CD4-positive, alpha-beta T cell (primary cell): ENCODE data around the gene G3BP1. TPM values are rescaled to one million over a fixed set of nuclear protein-coding genes. Genes with fewer than 3 reads are reported as not detected.
A peak's percentile ranks its signal among the peaks of the same experiment; 100 is the strongest.

Experiments
- ATAC-seq: fragments of 200-7000 bp; cut with Tn5 transposase; one replicate; pipeline ENCODE4 v1.10.0; 2022; ENCODE audit warnings: mild to moderate bottlenecking; ENCODE audit not compliant: poor library complexity
- CTCF ChIA-PET: fragments of 350-600 bp; sonication (Branson Sonifier 250); formaldehyde crosslinking; loops from one replicate; lab custom pipeline; 2021; ENCODE audit warnings: antibody characterized with exemption, inconsistent platforms; lab: Charles Lee
- POLR2A ChIA-PET: fragments of 350-600 bp; sonication (Branson Sonifier 250); formaldehyde crosslinking; loops from one replicate; lab custom pipeline; 2021; ENCODE audit warnings: antibody characterized with exemption, inconsistent platforms; lab: Charles Lee
- DNase-seq, 14 experiments: peaks; one replicate each; pipeline ENCODE4 v3.0.0-alpha.2; 2013 to 2020; ENCODE audit warnings: mixed read lengths in 2 of 14
- H3K27ac ChIP-seq, 2 donors: one replicate each; pipeline versions ENCODE4 v1.5.1 to v1.7.0; 2013; ENCODE audit warnings: low read length in 2 of 2, low read depth in 1 of 2, mild to moderate bottlenecking in 1 of 2
- H3K27me3 ChIP-seq, 2 experiments: 1 replicate in 1 of 2; 2 replicates in 1 of 2; pipeline versions ENCODE4 v1.6.1 to v1.7.0; 2013; ENCODE audit warnings: low read length in 2 of 2, control low read depth in 1 of 2, mild to moderate bottlenecking in 1 of 2, moderate library complexity in 1 of 2; ENCODE audit not compliant: insufficient read depth in 2 of 2, control insufficient read depth in 1 of 2
- H3K36me3 ChIP-seq: one replicate; pipeline ENCODE4 v1.6.1; 2013; ENCODE audit warnings: low read length, control low read depth; ENCODE audit not compliant: insufficient read depth
- H3K4me1 ChIP-seq: one replicate; pipeline ENCODE4 v1.6.1; 2013; ENCODE audit warnings: low read length, control low read depth; ENCODE audit not compliant: insufficient read depth
- H3K4me3 ChIP-seq: one replicate; pipeline ENCODE4 v1.5.1; 2013; ENCODE audit warnings: mild to moderate bottlenecking, low read length, moderate library complexity
- H3K9me3 ChIP-seq, 2 experiments: 1 replicate in 1 of 2; 2 replicates in 1 of 2; pipeline versions ENCODE4 v1.6.1 to v1.7.0; 2013; ENCODE audit warnings: low read length in 2 of 2, mild to moderate bottlenecking in 2 of 2, control low read depth in 1 of 2, moderate library complexity in 1 of 2; ENCODE audit not compliant: control insufficient read depth in 1 of 2, insufficient read depth in 1 of 2
- H3K27ac Mint-ChIP-seq: one replicate; pipeline ENCODE4 v1.8.0; 2020; ENCODE audit warnings: mixed read lengths
- H3K27me3 Mint-ChIP-seq: one replicate; pipeline ENCODE4 v1.8.0; 2021; ENCODE audit warnings: mixed read lengths
- H3K36me3 Mint-ChIP-seq: one replicate; pipeline ENCODE4 v1.8.0; 2021; ENCODE audit warnings: low read depth, mixed read lengths
- H3K4me1 Mint-ChIP-seq: one replicate; pipeline ENCODE4 v1.8.0; 2021; ENCODE audit warnings: low read depth, mixed read lengths
- H3K4me3 Mint-ChIP-seq: one replicate; pipeline ENCODE4 v1.8.0; 2020; ENCODE audit warnings: mild to moderate bottlenecking, mixed read lengths
- H3K9me3 Mint-ChIP-seq: one replicate; pipeline ENCODE4 v1.8.0; 2020; ENCODE audit warnings: mixed read lengths
- intact Hi-C, 2 experiments: fragments of 100-400 bp; cut with DNase I in 1 of 2; cut with micrococcal nuclease in 1 of 2; formaldehyde crosslinking; loops; one replicate each; pipeline versions ENCODE4 v1.15.1 to v1.9.0; 2023 to 2025; cut with DNase I, micrococcal nuclease
- total RNA-seq, 174 experiments: library from RNA in 2 of 174; stranded (reverse) in 2 of 174; gene quantifications; one replicate each; pipeline ENCODE4 v1.2.3 and lab custom pipeline; 2021 to 2026
- TF ChIP-seq, protein P1 (sequence below): fragments of 200-600 bp; IDR thresholded peaks from one replicate; pipeline ENCODE4 v1.8.0; 2022; ENCODE audit warnings: antibody characterized with exemption, mild to moderate bottlenecking

Gene G3BP1
- total RNA-seq, 2 experiments from 2014 or later = 82.3 to 83.9 TPM

DNA sequence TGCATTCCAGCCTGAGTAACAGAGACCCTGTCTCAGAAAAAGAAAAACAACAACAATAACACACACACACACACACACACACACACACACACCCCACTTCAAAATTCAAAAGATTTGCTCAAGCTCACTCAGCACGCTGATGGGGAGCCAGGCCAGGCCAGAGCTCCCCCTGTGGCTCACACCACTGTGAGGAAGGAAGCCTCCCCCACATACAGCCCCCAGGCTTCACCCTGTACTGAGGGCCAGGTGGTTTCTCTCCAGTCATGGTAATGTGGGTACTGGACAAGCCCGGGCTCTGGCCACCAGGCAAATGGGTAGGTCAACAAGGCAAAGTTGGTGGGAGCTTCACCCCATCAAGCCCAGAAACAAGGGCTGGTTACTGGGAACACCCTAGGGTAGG, 32.4 kb upstream of the G3BP1 start:
- Mint-ChIP-seq H3K4me1 (peaks cover 10% of the 10 kb centered on the region), H3K4me3 (no peak overlapping the region), H3K27me3 (no peaks in the 10 kb centered on the region), H3K36me3 (peaks cover 38% of the 10 kb centered on the region), H3K27ac (no peak overlapping the region), H3K9me3 (no peaks in the 10 kb centered on the region)
- Histone ChIP-seq H3K4me3 (no peak overlapping the region), H3K27me3 (no peaks in the 10 kb centered on the region), H3K9me3 (no peaks in the 10 kb centered on the region), H3K36me3 (peaks cover 17% of the 10 kb centered on the region), H3K4me1 (peaks cover 8% of the 10 kb centered on the region), H3K27ac (no peak overlapping the region)
- DNase-seq (no peak), ATAC-seq (no peak)
- ChIA-PET POLR2A (interaction anchor here (1.8 kb wide), 1 partner anchor 32 kb away, joined by 10 read pairs; the partner anchor contains the start of gene G3BP1), CTCF (interaction anchor here (1.0 to 2.0 kb wide), 3 partner anchors 32 to 87 kb away, joined by 3 to 9 read pairs (median 8); partner anchors contain the start of gene G3BP1)
- TF ChIP-seq, protein P1, sequence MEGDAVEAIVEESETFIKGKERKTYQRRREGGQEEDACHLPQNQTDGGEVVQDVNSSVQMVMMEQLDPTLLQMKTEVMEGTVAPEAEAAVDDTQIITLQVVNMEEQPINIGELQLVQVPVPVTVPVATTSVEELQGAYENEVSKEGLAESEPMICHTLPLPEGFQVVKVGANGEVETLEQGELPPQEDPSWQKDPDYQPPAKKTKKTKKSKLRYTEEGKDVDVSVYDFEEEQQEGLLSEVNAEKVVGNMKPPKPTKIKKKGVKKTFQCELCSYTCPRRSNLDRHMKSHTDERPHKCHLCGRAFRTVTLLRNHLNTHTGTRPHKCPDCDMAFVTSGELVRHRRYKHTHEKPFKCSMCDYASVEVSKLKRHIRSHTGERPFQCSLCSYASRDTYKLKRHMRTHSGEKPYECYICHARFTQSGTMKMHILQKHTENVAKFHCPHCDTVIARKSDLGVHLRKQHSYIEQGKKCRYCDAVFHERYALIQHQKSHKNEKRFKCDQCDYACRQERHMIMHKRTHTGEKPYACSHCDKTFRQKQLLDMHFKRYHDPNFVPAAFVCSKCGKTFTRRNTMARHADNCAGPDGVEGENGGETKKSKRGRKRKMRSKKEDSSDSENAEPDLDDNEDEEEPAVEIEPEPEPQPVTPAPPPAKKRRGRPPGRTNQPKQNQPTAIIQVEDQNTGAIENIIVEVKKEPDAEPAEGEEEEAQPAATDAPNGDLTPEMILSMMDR = no peak
- intact Hi-C loops = no loop called here

GRCh38 chr5:151739939-151740335, 31.8 kb upstream of the G3BP1 start:
- Mint-ChIP-seq H3K27ac (no peak overlapping the region), H3K27me3 (no peaks in the 10 kb centered on the region), H3K36me3 (peaks cover 43% of the 10 kb centered on the region), H3K4me1 (peaks cover 10% of the 10 kb centered on the region), H3K9me3 (no peaks in the 10 kb centered on the region), H3K4me3 (no peak overlapping the region)
- DNase-seq (no peak), ATAC-seq (no peak)
- ChIA-PET CTCF (interaction anchor here (1.0 to 2.0 kb wide), 3 partner anchors 31 to 88 kb away, joined by 3 to 9 read pairs (median 8); partner anchors contain the start of gene G3BP1), POLR2A (interaction anchor here (1.8 kb wide), 1 partner anchor 31 kb away, joined by 10 read pairs; the partner anchor contains the start of gene G3BP1)
- H3K27me3 ChIP-seq = no peaks in the 10 kb centered on the region
- intact Hi-C loops = loop anchor here (2.0 to 10.0 kb wide), 3 partner anchors 81 to 293 kb away; partner anchors contain the start of gene SLC36A1 (in 1 of the 2)
- H3K27ac ChIP-seq = no peak overlapping the region
- H3K4me1 ChIP-seq = peaks cover 12% of the 10 kb centered on the region
- H3K4me3 ChIP-seq = no peak overlapping the region
- H3K36me3 ChIP-seq = peaks cover 23% of the 10 kb centered on the region
- TF ChIP-seq, protein P1 = no peak
- no peaks in the 10 kb centered on the region for H3K9me3 ChIP-seq

DNA sequence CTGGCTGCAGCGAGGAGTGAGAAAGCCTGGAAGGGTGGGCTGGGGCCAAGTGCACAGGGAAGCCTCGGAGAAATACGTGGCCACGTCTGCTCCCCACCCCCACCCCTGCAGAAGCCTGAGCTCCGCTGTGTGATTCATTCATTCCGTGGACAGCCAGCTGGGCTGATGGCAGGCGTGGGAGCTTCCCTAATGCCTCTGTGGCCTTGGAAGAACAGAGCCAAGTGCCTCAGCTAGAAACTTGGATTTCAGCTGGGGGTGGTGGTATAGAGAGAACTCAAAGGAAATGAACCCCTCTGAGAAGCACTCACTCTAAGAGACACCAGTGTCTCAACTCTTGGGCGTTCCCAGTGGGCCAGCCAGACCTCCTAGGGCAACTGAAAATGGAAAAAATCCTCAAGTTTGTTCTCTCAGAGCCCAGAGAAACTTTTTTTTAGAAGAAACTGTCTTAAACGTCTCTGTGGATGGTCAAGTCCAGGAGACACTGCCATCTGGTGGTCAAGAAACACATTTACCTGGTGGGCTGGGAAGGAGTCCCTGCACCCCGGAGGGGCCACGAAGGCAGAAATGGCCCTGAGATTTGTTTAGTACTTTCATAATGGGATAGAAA, 31.3 kb upstream of the G3BP1 start:
- Mint-ChIP-seq H3K27me3 (no peaks in the 10 kb centered on the region), H3K4me1 (peaks cover 15% of the 10 kb centered on the region), H3K9me3 (no peaks in the 10 kb centered on the region), H3K4me3 (no peak overlapping the region), H3K27ac (no peak overlapping the region), H3K36me3 (peaks cover 48% of the 10 kb centered on the region)
- no peaks in the 10 kb centered on the region for H3K9me3 ChIP-seq
- ATAC-seq (peak; percentile 82), DNase-seq (peak in 10 of 14 experiments; percentile 16 to 79 (median 32))
- intact Hi-C loops = loop anchor here (2.0 to 10.0 kb wide), 3 partner anchors 82 to 293 kb away; partner anchors contain the start of gene SLC36A1 (in 1 of the 2)
- no peak overlapping the region for H3K4me3 ChIP-seq
- H3K27me3 ChIP-seq = no peaks in the 10 kb centered on the region
- H3K4me1 ChIP-seq = peaks cover 17% of the 10 kb centered on the region
- ChIA-PET CTCF (interaction anchor here (0.9 to 2.0 kb wide), 4 partner anchors 31 to 88 kb away, joined by 3 to 9 read pairs (median 6); partner anchors contain the start of gene G3BP1), POLR2A (interaction anchor here (1.0 to 1.8 kb wide), 2 partner anchors 31 kb away, joined by 4 to 10 read pairs; partner anchors contain the start of gene G3BP1)
- peaks cover 24% of the 10 kb centered on the region for H3K36me3 ChIP-seq
- H3K27ac ChIP-seq = no peak overlapping the region
- TF ChIP-seq, protein P1 = peak; percentile 89
